Smooth muscle cell (in vitro differentiated cells): ENCODE results near the gene ACAN. TPM values are rescaled to one million over a fixed set of nuclear protein-coding genes. Genes with fewer than 3 reads are reported as not detected.

ENCODE experiments used
- DNase-seq: peaks from one replicate; lab custom pipeline; 2025; ENCODE audit not compliant: unreplicated experiment; lab: John Stamatoyannopoulos, UW
- H2AFZ ChIP-seq: fragments of 200-600 bp; sonication (generic); 2 replicates; pipeline ENCODE4 v1.6.0; 2016; ENCODE audit warnings: antibody characterized with exemption, low read depth, mild to moderate bottlenecking
- H3F3A ChIP-seq: fragments of 200-600 bp; sonication (generic); 2 replicates; pipeline ENCODE4 v1.6.0; 2017; ENCODE audit warnings: antibody characterized with exemption, low read depth
- H3K27ac ChIP-seq: fragments of 200-600 bp; sonication (generic); 2 replicates; pipeline ENCODE4 v1.5.1; 2016; ENCODE audit warnings: low read depth, mild to moderate bottlenecking
- H3K27me3 ChIP-seq: fragments of 200-600 bp; sonication (generic); 2 replicates; pipeline ENCODE4 v1.6.1; 2016; ENCODE audit warnings: low read depth, mild to moderate bottlenecking
- H3K36me3 ChIP-seq: fragments of 200-600 bp; sonication (generic); 2 replicates; pipeline ENCODE4 v1.5.1; 2016; ENCODE audit warnings: low read depth
- H3K4me1 ChIP-seq: fragments of 200-600 bp; sonication (generic); 2 replicates; pipeline ENCODE4 v1.5.1; 2016; ENCODE audit warnings: low read depth
- H3K4me2 ChIP-seq: fragments of 200-600 bp; sonication (generic); 2 replicates; pipeline ENCODE4 v1.6.0; 2016; ENCODE audit warnings: mild to moderate bottlenecking
- H3K4me3 ChIP-seq: fragments of 200-600 bp; sonication (generic); 2 replicates; pipeline ENCODE4 v1.5.1; 2016; ENCODE audit warnings: mild to moderate bottlenecking
- H3K79me2 ChIP-seq: fragments of 200-600 bp; sonication (generic); 2 replicates; pipeline ENCODE4 v1.6.0; 2016; ENCODE audit warnings: low read depth, mild to moderate bottlenecking
- H3K9ac ChIP-seq: fragments of 200-600 bp; sonication (generic); 2 replicates; pipeline ENCODE4 v1.6.0; 2016; ENCODE audit warnings: low read depth
- H3K9me3 ChIP-seq: fragments of 200-600 bp; sonication (generic); replicated peaks from 2 replicates; pipeline ENCODE4 v1.5.1; 2016; ENCODE audit warnings: low read depth
- H4K20me1 ChIP-seq: fragments of 200-600 bp; sonication (generic); 2 replicates; pipeline ENCODE4 v1.6.0; 2016; ENCODE audit warnings: low read depth
- WGBS: methylation state at CpG from one replicate; pipeline ENCODE4 v1.1.7; 2016; ENCODE audit warnings: low lambda C conversion rate; 5-methylcytosine and 5-hydroxymethylcytosine counted together
- polyA plus RNA-seq: library from polyadenylated mRNA; unstranded; fragments of >200 nt; fragmentation: Nextera tagmentation; extraction: Ambion mirVana; gene quantifications from 2 replicates; pipeline ENCODE4 v1.2.1, GENCODE V29; 2016
- total RNA-seq: library from RNA; depleted of rRNA; stranded (reverse); fragments of >200 nt; gene quantifications from 2 replicates; pipeline ENCODE4 v1.2.3, GENCODE V29; 2014
- TF ChIP-seq, protein P1 (sequence below): fragments of 200-600 bp; sonication (generic); IDR thresholded peaks from 2 replicates; pipeline ENCODE4 v1.5.1; 2017; ENCODE audit warnings: borderline replicate concordance, mild to moderate bottlenecking, antibody characterized with exemption; ENCODE audit not compliant: insufficient read depth, poor library complexity, severe bottlenecking

Gene ACAN
- total and polyA plus RNA-seq, 2 experiments from 2014 or later: not detected

DNA sequence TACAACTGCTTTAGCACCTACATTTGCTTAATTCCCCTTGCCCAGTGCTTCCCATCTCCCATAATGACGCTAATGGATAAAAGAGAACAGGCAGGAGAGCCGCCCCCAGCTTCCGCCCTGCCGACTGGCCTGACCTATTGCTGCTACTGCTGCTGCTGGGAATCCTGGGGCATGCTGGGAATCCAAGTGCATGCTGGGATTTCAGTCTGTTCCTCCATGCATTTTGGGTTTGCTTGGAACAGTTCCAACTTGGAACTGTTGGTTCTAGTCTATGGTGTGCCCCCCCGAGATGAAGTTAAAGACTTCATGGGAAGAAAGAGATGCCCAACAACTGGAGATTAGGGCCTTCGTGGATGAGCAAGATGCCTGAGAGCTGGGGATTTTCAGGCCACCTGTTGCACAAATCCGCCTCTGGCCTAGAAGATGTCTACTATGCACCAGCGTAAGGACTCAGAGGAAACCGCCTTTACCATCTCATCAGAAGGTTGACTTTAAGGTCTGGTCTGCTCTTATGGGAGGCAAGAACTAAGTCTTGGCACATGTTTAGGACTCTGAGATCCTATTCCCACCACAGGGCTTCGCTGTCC lies 63.2 kb downstream of the ACAN start:
- TF ChIP-seq, protein P1, sequence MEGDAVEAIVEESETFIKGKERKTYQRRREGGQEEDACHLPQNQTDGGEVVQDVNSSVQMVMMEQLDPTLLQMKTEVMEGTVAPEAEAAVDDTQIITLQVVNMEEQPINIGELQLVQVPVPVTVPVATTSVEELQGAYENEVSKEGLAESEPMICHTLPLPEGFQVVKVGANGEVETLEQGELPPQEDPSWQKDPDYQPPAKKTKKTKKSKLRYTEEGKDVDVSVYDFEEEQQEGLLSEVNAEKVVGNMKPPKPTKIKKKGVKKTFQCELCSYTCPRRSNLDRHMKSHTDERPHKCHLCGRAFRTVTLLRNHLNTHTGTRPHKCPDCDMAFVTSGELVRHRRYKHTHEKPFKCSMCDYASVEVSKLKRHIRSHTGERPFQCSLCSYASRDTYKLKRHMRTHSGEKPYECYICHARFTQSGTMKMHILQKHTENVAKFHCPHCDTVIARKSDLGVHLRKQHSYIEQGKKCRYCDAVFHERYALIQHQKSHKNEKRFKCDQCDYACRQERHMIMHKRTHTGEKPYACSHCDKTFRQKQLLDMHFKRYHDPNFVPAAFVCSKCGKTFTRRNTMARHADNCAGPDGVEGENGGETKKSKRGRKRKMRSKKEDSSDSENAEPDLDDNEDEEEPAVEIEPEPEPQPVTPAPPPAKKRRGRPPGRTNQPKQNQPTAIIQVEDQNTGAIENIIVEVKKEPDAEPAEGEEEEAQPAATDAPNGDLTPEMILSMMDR: no peak
- no peaks in the 10 kb centered on the region for H3F3A ChIP-seq
- no peak overlapping the region for H3K9ac ChIP-seq
- no peak overlapping the region for H3K4me3 ChIP-seq
- H3K79me2 ChIP-seq: no peaks in the 10 kb centered on the region
- no peaks in the 10 kb centered on the region for H3K27me3 ChIP-seq
- no peak overlapping the region for H3K27ac ChIP-seq
- no peaks in the 10 kb centered on the region for H3K4me1 ChIP-seq
- 94% methylated on average over 10 of the region's 10 CpGs for WGBS
- no peak overlapping the region for H2AFZ ChIP-seq
- H3K9me3 ChIP-seq: no peaks in the 10 kb centered on the region
- no peak overlapping the region for H3K4me2 ChIP-seq
- no peak for DNase-seq
- H3K36me3 ChIP-seq: no peaks in the 10 kb centered on the region
- no peaks in the 10 kb centered on the region for H4K20me1 ChIP-seq

DNA sequence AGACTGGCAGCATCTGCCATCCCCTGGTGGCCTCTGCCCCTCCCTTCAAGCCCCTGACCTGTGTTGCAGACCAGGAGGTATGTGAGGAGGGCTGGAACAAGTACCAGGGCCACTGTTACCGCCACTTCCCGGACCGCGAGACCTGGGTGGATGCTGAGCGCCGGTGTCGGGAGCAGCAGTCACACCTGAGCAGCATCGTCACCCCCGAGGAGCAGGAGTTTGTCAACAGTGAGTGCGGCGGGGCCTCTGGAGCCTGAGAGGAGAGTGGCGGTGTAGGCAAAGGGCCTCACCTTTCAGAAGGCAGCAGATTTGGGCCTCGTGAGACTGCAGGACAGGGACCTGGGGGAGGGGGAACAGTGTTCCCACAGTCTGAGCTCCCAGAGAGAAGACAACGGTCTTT lies 68.1 kb downstream of the ACAN start:
- Histone ChIP-seq H3K4me2 (no peak overlapping the region), H3K4me3 (no peak overlapping the region), H3K4me1 (no peaks in the 10 kb centered on the region), H2AFZ (no peak overlapping the region), H3K9ac (no peak overlapping the region), H3K27me3 (no peaks in the 10 kb centered on the region), H3F3A (no peaks in the 10 kb centered on the region), H3K79me2 (no peaks in the 10 kb centered on the region), H3K27ac (no peak overlapping the region), H3K9me3 (no peaks in the 10 kb centered on the region), H4K20me1 (no peaks in the 10 kb centered on the region), H3K36me3 (no peaks in the 10 kb centered on the region)
- 92% methylated on average over 14 of the region's 14 CpGs for WGBS
- no peak for DNase-seq
- TF ChIP-seq, protein P1: no peak

DNA sequence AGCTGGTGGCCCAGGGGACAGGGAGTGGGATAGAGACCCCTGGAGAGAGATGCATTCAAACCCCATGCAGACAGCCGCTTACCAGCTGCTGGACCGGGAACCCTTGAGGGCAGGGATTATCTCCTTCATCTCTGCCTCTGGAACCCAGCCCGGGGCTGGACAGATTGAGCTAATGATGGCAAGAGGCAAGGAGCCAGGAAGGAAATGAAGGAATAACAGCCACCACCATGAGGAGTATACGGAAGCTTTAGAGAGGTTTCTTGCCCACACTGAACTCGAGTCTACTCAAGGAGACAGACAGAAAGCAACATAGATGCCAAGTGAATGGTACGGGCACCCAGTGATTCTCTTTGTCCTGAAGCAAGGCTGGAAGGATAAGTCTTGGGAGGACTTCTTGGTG lies 68.9 kb downstream of the ACAN start:
- Histone ChIP-seq H3K27ac (no peak overlapping the region), H3K36me3 (no peaks in the 10 kb centered on the region), H3K27me3 (no peaks in the 10 kb centered on the region), H2AFZ (no peak overlapping the region), H3K9me3 (no peaks in the 10 kb centered on the region), H3K4me3 (no peak overlapping the region), H3F3A (no peaks in the 10 kb centered on the region), H3K4me2 (no peak overlapping the region), H3K9ac (no peak overlapping the region), H3K4me1 (no peaks in the 10 kb centered on the region), H3K79me2 (no peaks in the 10 kb centered on the region), H4K20me1 (no peaks in the 10 kb centered on the region)
- TF ChIP-seq, protein P1: no peak
- no peak for DNase-seq
- 86% methylated on average over 6 of the region's 6 CpGs for WGBS

DNA sequence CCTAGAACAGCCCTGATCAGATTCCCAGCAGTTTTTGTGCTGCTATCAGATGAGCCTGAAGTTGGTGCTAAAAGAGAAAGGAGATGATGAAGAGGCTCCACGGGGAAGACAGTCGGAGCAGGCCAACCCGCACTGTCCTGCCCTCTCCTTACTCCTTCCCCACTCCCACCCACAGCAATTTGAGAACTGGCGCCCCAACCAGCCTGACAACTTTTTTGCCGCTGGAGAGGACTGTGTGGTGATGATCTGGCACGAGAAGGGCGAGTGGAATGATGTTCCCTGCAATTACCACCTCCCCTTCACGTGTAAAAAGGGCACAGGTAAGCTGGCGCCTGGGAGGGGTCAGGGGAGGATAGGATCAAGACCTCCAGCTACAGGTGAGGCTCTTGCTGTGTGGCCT lies 69.5 kb downstream of the ACAN start:
- no peak overlapping the region for H3K4me2 ChIP-seq
- H4K20me1 ChIP-seq: no peaks in the 10 kb centered on the region
- H2AFZ ChIP-seq: no peak overlapping the region
- 65% methylated on average over 9 of the region's 9 CpGs for WGBS
- H3K9me3 ChIP-seq: no peaks in the 10 kb centered on the region
- no peaks in the 10 kb centered on the region for H3K4me1 ChIP-seq
- H3K4me3 ChIP-seq: no peak overlapping the region
- DNase-seq: no peak
- TF ChIP-seq, protein P1: no peak
- no peak overlapping the region for H3K27ac ChIP-seq
- no peaks in the 10 kb centered on the region for H3K27me3 ChIP-seq
- H3F3A ChIP-seq: no peaks in the 10 kb centered on the region
- H3K9ac ChIP-seq: no peak overlapping the region
- H3K36me3 ChIP-seq: no peaks in the 10 kb centered on the region
- H3K79me2 ChIP-seq: no peaks in the 10 kb centered on the region
